Large intestine (tissue), 3 donors: ENCODE results near the gene C6orf15. TPM values are rescaled to one million over a fixed set of nuclear protein-coding genes. Genes with fewer than 3 reads are reported as not detected.

Experiments used
- DNase-seq, 2 donors: peaks; one replicate each; pipeline versions ENCODE4 v3.0.0 to v3.0.0-alpha.2; 2013
- H3K27ac ChIP-seq: one replicate; pipeline ENCODE4 v1.5.1; 2013; ENCODE audit warnings: low read length
- H3K27me3 ChIP-seq: 2 replicates; pipeline ENCODE4 v1.6.1; 2013; ENCODE audit warnings: low read length; ENCODE audit not compliant: control insufficient read depth, insufficient read depth
- H3K36me3 ChIP-seq: 2 replicates; pipeline ENCODE4 v1.6.1; 2013; ENCODE audit warnings: low read length; ENCODE audit not compliant: control insufficient read depth, insufficient read depth
- H3K4me1 ChIP-seq: one replicate; pipeline ENCODE4 v1.6.1; 2013; ENCODE audit warnings: low read length; ENCODE audit not compliant: control insufficient read depth, insufficient read depth
- H3K4me3 ChIP-seq: one replicate; pipeline ENCODE4 v1.5.1; 2013; ENCODE audit warnings: low read length
- H3K9me3 ChIP-seq: one replicate; pipeline ENCODE4 v1.6.1; 2013; ENCODE audit warnings: mild to moderate bottlenecking, low read depth, low read length, moderate library complexity; ENCODE audit not compliant: control insufficient read depth
- WGBS: methylation state at CpG from one replicate; pipeline ENCODE4 v1.1.5; 2013; ENCODE audit warnings: low lambda C conversion rate; ENCODE audit not compliant: insufficient coverage; 5-methylcytosine and 5-hydroxymethylcytosine counted together
- polyA plus RNA-seq: library from polyadenylated mRNA; unstranded; fragments of 120-200 nt; gene quantifications from one replicate; pipeline ENCODE4 v1.2.1, GENCODE V29; 2013

Gene C6orf15
- polyA plus RNA-seq, 1 donor: not detected

- Histone ChIP-seq H3K36me3 (no peaks in the 10 kb centered on the region), H3K27ac (no peak overlapping the region), H3K9me3 (no peaks in the 10 kb centered on the region), H3K4me1 (no peaks in the 10 kb centered on the region), H3K27me3 (peaks cover 22% of the 10 kb centered on the region), H3K4me3 (no peak overlapping the region)
- WGBS: no CpG with 5 or more reads among the region's 7 CpGs
- no peak for DNase-seq
Observed at GRCh38 chr6:31118178-31118577, 5.8 kb upstream of the C6orf15 start.

GRCh38 chr6:31116661-31117385, 4.4 kb upstream of the C6orf15 start:
- H3K27ac ChIP-seq: no peak overlapping the region
- H3K27me3 ChIP-seq: peaks cover 28% of the 10 kb centered on the region
- H3K4me3 ChIP-seq: no peak overlapping the region

GRCh38 chr6:31115941-31116560, 3.7 kb upstream of the C6orf15 start:
- WGBS: no CpG with 5 or more reads among the region's 12 CpGs
- Histone ChIP-seq H3K9me3 (no peaks in the 10 kb centered on the region), H3K27me3 (peaks cover 36% of the 10 kb centered on the region), H3K27ac (no peak overlapping the region), H3K4me3 (no peak overlapping the region), H3K4me1 (no peaks in the 10 kb centered on the region), H3K36me3 (no peaks in the 10 kb centered on the region)
- DNase-seq: no peak

More at GRCh38 chr6:31116661-31117385, 4.4 kb upstream of the C6orf15 start:
- no CpG with 5 or more reads among the region's 19 CpGs for WGBS
- no peaks in the 10 kb centered on the region for H3K4me1 ChIP-seq
- H3K36me3 ChIP-seq: no peaks in the 10 kb centered on the region
- no peaks in the 10 kb centered on the region for H3K9me3 ChIP-seq
- DNase-seq: no peak

GRCh38 chr6:31114970-31115849, 2.8 kb upstream of the C6orf15 start:
- no peaks in the 10 kb centered on the region for H3K4me1 ChIP-seq
- 100% methylated on average over 1 of the region's 9 CpGs for WGBS
- H3K4me3 ChIP-seq: no peak overlapping the region
- H3K36me3 ChIP-seq: no peaks in the 10 kb centered on the region
- H3K27me3 ChIP-seq: peaks cover 44% of the 10 kb centered on the region
- no peak overlapping the region for H3K27ac ChIP-seq
- H3K9me3 ChIP-seq: no peaks in the 10 kb centered on the region
- DNase-seq: no peak

- 33% methylated on average over 1 of the region's 3 CpGs for WGBS
- no peaks in the 10 kb centered on the region for H3K36me3 ChIP-seq
- no peaks in the 10 kb centered on the region for H3K9me3 ChIP-seq
- no peak within 1 kb of the TSS for H3K27ac ChIP-seq
- H3K4me1 ChIP-seq: no peaks in the 10 kb centered on the region
- H3K4me3 ChIP-seq: no peak within 1 kb of the TSS
- H3K27me3 ChIP-seq: peaks cover 51% of the 10 kb centered on the region
- DNase-seq: peak; percentile 31 to 55
Observed at GRCh38 chr6:31114541-31114878, 2.1 kb upstream of the C6orf15 start, which contains the start of gene PSORS1C1. Gene PSORS1C1 (plus strand): TSS chr6:31114800. CDS start chr6:31129633, 14,833 bp downstream.

- Histone ChIP-seq H3K9me3 (no peaks in the 10 kb centered on the region), H3K36me3 (no peaks in the 10 kb centered on the region), H3K27me3 (peaks cover 52% of the 10 kb centered on the region), H3K4me1 (no peaks in the 10 kb centered on the region), H3K4me3 (no peak overlapping the region), H3K27ac (no peak overlapping the region)
- no peak for DNase-seq
- WGBS: no CpG with 5 or more reads among the region's 7 CpGs
Observed at GRCh38 chr6:31113861-31114540, 1.6 kb upstream of the C6orf15 start.

GRCh38 chr6:31111712-31112111, 663 bp downstream of the C6orf15 start:
- no peaks in the 10 kb centered on the region for H3K9me3 ChIP-seq
- WGBS: no CpG with 5 or more reads among the region's 13 CpGs
- no peak for DNase-seq
- no peak overlapping the region for H3K4me3 ChIP-seq
- H3K4me1 ChIP-seq: no peaks in the 10 kb centered on the region
- H3K36me3 ChIP-seq: no peaks in the 10 kb centered on the region
- peaks cover 39% of the 10 kb centered on the region for H3K27me3 ChIP-seq
- H3K27ac ChIP-seq: no peak overlapping the region

GRCh38 chr6:31110825-31111582, 1.4 kb downstream of the C6orf15 start:
- Histone ChIP-seq H3K36me3 (no peaks in the 10 kb centered on the region), H3K9me3 (no peaks in the 10 kb centered on the region), H3K27me3 (peaks cover 37% of the 10 kb centered on the region), H3K27ac (no peak overlapping the region), H3K4me1 (no peaks in the 10 kb centered on the region), H3K4me3 (no peak overlapping the region)
- no CpG with 5 or more reads among the region's 11 CpGs for WGBS
- DNase-seq: no peak

GRCh38 chr6:31107052-31107451, 5.3 kb downstream of the C6orf15 start:
- WGBS: no CpG with 5 or more reads among the region's 4 CpGs
- H3K36me3 ChIP-seq: no peaks in the 10 kb centered on the region
- H3K4me1 ChIP-seq: no peaks in the 10 kb centered on the region

More at GRCh38 chr6:31107052-31107451, 5.3 kb downstream of the C6orf15 start:
- H3K27me3 ChIP-seq: peaks cover 26% of the 10 kb centered on the region
- DNase-seq: no peak
- no peaks in the 10 kb centered on the region for H3K9me3 ChIP-seq
- H3K27ac ChIP-seq: no peak overlapping the region
- H3K4me3 ChIP-seq: no peak overlapping the region
